HG03097 (cell line): ENCODE data around the gene STOX2.
"Not testable (repeated sequence)": the region's sequence is repeated elsewhere in the genome, so short reads cannot be mapped to it uniquely, and the experiment has no call there.

Experiments used
- ATAC-seq: cut with Tn5 transposase; IDR thresholded peaks from one replicate; pipeline ENCODE4 v1.9.1; 2021; ENCODE audit not compliant: unreplicated experiment, low FRiP score

STOX2 gene

DNA sequence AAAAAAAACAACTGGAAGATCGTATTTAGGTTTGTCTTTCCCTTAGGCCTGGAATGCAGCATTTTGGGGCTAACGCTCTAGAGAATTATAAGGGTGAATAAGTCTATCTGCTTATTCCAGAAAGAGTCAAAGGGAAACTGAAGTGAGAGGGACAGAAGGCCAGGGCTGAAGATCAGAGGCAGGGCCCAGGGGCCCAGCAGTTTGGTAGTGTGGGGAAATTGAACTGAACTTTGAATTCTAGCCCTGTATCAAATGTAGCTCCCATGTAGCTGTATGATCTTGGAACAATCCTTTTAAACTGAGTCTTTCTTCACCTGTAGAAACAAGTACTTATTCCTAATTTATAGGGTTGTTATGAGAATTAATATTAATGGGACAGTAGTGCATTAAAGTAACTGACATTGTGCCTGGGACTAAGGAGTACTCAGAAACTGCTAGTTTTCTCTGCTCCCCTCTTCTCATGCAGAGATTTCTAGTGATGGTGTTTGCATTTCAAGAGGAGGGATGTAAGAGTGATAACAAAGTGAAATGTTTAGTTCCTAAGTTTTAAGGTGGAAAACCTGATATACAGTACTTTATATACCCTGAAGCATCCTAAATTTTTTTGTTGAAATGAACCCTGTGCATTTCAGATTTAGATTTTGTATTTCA, 30.4 kb downstream of the STOX2 start:
- no peak for ATAC-seq

DNA sequence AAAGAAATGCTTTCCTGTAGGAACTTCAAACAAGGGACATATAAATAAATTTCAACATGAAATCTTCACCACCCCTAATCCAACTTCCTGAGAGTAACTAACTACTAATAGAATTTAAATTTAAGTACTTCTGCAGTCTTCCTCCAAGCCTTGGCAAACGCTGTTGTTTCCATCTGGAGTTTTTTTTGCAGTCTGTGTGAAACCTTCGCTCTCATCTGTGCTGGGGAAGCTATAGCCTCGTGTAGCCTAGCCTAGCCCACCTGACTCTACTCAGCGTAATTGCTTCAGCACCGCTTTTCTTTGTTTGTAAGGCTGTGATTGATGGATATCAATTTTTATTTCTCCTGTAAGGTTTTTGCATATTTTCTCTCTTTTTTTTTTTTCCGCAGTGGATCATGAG, 30.9 kb downstream of the STOX2 start:
- ATAC-seq, result no peak

DNA sequence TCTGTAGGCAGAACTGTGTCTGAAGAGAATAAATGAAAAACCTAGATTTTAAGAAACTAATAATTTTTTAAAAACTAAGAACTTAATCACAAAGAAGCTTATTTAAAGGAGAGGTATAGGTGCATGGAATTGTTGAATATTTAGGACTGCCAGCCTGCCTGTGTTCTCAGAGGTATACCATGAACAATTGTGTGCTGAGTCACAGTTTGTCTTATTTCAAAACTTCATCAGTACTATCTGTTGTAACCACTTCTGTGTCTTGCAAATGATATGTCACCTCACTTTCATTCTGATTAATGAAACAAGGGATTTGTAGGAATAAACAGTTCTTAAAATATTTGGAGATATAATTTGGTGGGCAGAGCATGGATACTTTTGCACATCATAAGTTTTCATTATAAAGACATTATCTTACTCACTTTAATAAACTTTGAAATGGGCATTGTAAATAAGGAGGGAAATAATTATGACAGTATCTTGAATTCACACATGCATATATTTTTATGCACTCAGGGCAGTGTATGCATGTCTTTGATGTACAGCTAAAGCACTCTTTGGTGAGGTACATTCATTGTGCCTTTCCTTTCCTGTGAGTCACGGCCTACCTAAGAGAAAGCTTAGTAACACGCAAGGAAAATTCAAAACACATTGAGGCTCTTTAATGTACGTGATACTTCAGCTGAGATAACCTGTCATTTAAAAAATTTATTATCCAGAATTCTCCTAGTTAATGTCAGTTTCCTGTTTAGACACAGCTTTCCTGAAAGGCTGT, 31.7 kb downstream of the STOX2 start:
- ATAC-seq, result no peak

DNA sequence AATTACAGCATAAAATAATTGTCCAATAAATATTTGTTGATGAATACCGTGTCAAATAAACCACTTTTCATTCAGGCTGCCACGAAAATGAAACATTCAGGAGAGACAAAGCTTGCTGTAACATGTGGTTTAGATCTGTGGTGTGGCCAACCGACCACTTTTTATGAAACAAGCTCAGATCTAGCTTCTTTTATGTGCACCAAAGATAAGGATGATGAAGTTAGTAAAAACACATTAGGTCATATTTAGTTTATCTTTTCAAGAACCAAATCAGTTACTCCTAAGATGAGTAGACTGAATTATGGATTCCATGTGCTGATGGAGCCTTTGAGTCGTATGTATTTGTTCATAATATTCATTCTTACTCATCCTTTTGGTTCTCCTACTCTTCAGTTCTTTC, 35.8 kb downstream of the STOX2 start:
- no peak for ATAC-seq

DNA sequence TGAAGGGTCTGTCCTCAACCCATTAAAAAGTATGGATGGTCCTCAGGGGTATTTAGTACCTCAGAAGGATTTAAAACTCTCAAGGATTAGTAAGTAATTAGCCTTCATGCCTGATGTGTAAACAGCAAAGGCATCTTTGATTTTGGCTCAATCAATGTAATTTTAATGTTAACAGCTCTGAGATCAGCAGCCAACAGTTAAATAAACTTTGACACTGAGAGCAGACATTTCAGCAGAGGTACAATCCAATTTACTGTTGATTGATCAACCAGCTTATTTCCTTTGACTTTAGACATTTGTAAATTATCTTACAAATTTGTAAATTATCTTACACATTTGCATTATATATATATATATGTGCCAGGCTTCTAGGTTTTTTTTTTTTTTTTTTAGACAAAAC, 36.9 kb downstream of the STOX2 start:
- ATAC-seq, result no peak

DNA sequence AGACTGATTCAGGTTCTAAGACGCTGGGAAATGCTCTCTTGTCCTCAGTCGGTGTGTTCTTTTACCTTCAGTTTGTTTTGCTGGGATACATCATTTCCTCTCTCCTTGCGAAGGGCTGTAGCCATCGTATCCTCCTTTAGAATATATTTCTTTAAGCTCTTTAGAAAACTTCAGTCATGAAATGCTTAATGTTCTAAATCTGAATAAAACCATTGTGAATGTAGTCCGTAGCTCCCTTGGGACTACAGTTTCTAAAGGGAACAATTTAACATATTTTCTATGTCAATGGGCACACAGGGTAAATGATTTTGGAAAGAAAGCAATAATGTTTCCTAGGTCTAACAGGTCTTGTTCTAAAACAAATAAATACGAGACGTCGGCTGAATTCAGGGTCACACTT, 40.6 kb downstream of the STOX2 start:
- ATAC-seq, result no peak

DNA sequence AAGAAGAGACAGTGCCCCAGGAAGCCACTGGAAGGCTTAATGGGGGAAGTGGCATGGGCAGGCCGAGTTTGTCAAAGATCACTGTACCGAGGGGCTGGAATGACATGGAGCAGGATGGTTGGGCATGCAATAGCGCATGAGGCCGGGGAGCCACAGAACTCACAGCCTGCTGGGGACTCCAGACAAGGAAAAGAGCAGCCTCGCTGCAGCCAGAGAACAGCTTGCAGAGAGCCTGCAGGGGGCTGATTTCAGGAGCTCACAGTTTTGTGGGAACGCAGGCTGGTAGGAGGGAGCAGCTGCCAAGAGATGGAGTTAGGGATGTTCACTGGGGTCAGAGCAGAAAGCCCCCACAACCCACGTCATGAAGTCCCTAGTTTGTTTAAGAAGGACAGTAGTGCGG, 45.4 kb downstream of the STOX2 start:
- no peak for ATAC-seq

DNA sequence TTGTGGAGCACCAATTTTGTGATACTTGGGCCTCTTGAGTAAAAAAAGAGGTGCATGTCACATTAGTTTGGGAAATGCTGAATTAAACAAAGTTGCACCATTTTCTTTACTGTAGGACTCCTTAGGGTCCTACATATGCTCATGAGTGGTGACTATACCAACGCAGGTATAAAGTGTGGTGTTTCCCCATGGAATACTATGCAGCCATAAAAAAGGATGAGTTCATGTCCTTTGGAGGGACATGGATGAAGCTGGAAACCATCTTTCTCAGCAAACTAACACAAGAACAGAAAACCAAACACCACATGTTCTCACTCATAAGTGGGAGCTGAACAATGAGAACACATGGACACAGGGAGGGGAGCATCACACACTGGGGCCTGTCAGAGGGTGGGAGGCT, 47.5 kb downstream of the STOX2 start:
- ATAC-seq, result not testable (repeated sequence)

DNA sequence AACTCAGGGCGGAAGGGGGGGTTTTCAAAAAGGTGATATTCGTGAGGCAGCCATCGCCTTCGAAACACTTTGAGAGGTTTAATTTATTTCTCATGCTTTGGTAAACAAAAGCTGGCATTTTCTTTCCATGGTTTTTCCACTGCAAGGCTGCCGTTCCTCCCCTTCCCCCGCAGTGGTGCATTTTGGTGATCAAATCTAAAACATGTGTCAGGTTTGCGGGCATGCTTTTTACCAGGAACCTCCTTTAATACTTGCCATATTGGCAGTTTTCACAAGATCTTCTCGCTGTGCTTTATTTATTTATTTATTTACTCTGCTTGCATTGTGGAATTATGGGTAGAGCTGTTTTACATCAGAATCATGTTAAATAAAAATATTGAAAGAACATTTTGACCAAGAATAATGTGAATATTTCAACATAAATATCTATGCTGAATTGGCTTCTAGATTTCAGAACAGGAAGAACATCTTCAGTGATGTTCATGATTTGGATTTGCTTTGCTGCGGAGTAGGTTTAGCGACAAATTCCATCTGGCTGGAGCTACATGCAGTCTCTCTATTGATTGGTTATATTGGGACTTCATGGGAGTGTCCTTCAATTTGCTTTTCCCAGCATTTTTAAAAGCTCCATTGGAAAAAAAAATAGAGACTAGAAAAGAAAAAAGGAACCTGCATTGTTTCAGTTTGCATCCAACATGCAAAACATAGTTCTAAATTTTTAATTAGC, 54.4 kb downstream of the STOX2 start:
- ATAC-seq, result no peak

DNA sequence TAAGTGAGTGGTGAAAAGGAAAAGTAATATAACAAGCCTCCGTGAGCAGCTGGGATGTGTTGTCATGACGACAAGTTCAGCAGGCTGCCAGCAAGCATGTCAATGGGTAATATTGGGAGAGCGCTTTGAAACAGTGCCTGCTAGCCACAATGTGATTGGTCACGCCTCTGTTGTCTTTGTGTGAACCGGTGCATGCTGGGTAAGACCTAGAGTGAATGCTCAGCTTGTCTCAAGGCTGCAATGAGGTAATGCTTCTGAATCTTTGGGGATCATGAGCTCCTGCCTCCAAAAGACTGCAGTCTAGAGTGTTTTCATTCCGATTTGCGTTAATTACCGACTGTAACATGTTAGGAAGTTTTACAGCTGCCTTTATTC, 54.9 kb downstream of the STOX2 start:
- no peak for ATAC-seq

DNA sequence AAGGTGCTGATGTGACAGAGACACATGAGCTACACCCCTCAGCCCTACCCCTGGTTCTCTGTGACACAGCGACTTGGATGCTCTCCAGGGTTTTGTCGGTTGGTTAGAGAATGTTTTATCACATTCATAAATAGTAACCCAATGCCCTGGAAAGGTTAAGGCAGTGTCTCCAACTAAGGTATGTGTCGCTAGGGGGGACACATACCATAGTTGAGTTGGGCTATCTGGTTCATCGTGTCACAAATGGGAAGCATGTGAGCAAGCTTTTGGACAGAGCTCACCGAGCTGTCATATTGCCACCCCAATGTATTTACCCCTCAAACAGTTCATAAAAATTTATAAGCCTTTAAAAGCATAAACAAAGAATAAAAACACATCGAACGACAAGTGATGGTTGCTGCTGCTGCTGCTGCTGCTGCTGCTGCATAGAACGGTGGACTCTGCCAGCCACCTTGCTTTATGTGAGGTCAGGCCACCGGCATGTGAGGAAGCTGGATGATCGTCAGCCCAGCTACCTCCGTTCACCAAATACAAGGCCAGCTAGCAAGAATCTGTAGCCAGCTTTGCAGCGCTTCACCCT, 55.9 kb downstream of the STOX2 start:
- no peak for ATAC-seq

DNA sequence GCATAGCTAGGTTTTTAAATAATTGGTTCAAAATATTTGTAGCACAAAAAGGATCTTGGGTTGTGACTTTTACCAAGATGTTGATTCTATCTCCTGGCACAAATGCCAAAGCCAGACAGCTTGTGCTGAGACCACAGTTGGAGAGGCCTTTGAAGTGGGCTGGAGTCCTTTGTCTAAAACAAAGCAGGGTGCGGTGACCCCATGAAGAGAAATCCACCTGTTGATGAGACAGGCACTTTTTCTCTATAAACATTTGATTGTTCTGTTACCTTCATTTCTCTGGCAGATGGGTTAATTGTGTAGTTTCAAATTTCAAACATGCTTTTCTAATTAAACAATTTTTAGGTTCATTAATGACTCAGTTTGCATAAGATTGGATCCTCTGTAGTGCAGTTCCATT, 56.7 kb downstream of the STOX2 start:
- ATAC-seq, result no peak

DNA sequence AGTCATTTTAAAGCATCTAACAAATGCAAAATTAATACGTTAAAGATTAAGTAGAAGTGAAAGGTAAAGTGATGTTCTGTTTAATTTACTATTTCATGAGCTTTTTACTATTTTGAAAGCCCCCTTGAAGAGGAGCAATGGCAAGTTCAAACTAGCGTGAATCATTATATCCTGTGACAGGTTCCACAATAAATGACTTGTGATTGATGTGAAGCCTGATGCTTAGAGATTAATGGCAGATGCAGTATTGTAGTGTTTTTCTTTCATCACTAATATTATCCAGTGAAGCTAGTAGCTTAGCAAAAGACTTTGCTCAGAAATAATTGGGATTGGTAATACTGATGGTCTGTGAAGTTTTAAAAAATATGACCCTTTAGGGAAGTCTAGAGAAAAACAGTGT, 57.3 kb downstream of the STOX2 start:
- ATAC-seq, result no peak

DNA sequence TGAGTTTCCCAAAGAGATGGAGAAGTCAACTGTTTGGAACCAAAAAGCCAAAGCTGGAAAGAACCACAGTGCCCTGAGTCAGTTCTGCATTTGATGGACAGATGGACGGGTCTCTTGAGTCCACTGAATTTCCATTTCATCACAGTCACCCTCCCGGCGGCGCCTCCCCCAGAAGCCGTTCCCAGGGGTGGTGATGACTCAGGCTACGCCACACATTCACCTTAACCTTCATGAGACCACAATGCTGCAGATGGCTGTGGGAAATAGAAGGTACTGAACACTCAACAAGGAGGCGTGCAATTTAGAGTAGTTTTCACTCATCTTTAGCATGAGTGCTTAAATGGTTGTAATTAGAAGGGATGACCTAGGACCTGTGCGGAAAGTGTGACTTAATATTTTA, 61.3 kb downstream of the STOX2 start:
- ATAC-seq, result no peak

DNA sequence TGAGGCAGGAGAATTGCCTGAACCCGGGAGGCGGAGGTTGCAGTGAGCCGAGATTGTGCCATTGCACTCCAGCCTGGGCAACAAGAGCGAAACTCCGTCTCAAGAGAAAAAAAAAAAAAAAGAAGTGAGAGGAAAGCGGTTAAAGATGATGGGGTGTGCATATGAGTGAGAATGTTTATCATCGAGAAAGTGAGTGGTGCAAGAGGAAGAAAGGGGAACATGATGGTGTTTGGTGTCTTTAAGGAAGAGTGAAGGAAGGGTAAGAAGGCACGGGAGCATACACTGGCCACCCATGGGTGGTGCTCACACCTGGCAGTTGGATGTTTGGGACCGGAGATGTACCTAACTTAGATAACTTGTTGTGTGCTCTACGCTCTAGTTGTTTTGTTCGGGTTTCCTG, 62.2 kb downstream of the STOX2 start:
- ATAC-seq, result no peak

DNA sequence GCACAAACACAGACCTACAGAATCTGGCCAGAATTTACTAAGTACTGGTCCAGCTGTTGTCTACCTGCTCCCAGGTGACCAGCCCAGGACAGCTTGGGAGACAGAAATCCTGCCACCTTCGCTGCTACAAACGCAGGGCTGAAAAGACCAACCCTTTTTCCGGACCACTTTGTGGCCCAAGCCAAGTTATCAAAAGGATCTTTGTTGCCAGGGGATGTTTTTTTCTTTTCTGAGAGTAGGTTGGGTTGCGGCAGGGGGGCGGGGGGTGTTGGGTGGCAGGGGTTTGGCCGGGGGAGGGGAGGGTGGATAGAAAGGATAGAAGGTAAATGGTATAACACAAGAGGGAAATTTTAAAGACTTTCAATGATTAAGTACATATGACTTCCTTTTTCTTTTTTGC, 63.4 kb downstream of the STOX2 start:
- ATAC-seq, result no peak

DNA sequence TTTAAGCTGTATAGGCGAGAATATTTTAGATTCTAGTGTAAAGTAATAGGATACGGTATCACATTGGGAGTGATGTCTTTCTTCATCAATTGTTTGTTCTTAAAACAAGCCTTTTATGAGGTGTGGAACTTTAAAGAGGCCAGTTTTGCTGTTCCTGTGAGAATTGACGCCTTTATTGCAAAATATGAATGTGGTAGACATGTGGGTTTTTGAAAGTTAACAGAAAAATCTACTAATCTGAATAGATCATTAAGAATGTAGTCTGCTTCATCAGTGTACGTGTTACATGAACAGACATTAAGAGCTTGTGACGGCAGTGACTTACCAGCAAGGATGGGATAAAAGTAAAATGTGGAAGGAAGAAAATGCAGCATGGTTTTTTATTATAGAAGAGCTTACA, 63.8 kb downstream of the STOX2 start:
- no peak for ATAC-seq

DNA sequence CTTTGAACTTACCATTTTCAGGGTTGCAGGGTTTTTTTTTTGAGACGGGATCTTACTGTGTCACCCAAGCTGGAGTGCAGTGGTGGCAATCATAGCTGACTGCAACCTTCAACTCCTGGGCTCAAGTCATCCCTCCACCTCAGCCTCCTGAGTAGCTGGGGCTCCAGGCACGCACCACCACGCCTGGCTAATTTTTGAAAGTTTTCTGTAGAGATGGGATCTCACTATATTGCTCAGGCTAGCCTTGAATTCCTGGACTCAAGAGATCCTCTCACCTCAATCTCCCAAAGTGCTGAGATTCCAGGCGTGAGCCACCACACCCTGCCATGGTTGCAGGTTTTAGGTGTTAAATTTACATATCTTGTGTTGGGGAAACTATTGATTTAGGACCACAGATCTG, 64.5 kb downstream of the STOX2 start:
- ATAC-seq, result no peak

DNA sequence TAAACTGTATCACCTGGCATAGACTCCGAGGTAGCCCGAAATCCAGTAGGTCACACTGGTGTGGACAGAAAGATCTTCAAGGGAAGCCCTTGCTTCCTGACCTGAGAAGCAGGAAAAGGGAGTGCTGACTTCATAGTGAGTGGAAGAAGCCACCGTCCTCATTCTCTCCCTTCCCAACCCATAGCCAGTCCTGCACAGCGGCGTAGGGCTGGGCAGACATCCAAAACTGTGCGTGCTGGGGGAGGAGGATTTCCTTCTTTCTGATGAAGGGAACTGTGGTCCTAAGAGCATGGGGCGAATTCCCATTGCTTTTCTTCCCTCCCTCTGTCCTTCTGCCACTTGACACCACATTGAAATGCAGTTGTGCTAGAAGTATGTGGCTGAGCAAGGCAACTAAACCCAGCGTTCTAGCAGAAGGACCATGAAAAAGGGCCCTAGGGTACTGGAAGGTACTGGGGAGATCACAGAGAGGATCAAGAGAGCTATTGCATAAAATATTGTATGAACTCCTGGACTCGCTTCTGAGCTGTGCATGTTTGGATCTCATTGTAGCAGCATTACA, 66.9 kb downstream of the STOX2 start:
- no peak for ATAC-seq

DNA sequence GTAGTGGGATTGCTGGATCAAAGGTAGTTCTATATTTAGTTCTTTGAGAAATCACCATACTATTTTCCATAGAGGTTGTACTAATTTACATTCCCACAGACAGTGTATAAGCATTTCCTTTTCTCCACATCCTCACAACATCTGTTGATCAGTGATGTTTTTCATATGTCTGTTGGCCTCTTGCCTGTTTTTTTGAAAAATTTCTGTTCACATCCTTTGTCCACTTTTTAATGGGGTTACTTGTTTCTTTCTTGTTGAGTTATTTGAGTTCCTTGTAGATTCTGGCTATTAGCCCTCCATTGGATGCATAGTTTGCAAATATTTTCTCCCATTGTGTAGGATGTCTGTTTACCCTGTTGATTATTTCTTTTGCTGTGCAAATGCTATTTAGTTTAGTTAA, 72.6 kb downstream of the STOX2 start:
- no peak for ATAC-seq

DNA sequence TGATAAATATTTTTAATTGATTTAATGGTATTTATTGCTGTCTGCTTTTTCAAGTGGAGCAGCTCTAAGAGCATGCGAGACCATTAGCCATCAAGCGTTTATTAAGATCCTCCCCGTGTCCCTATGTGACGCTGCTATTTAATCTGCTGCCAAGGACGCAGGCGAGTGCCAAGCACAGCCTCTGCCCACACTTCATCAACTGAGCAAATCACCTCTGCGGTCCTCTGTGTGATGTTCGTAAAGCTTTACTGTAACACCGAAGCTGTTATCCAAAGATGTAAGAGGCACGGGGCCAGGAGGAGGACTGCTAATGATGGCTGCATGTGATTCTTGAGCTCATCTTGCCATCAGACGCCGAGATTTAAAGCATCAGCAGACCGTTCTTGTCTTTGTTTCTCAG, 79.5 kb downstream of the STOX2 start:
- ATAC-seq, result no peak
